ENCODE results near the gene SLC16A3.

DNA sequence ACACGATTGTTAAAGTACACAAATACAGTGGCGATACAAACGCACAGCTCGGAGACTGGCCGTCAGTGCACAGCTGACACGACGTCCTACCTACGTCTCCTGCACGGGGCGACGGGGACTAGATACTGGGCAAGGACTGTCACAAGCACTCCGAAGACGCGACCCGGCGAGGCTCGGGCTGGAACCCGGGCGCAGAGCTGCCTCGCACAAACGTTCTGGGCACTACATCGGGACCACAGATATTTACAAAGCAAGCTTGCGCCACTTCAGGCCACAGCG lies 13.8 kb downstream of the SLC16A3 start:
- TF ChIP-seq SRF (IDR thresholded peaks at IDR 0.05; ENCODE audit: low read depth, low read length) = no peak
- TF ChIP-seq, protein P1, sequence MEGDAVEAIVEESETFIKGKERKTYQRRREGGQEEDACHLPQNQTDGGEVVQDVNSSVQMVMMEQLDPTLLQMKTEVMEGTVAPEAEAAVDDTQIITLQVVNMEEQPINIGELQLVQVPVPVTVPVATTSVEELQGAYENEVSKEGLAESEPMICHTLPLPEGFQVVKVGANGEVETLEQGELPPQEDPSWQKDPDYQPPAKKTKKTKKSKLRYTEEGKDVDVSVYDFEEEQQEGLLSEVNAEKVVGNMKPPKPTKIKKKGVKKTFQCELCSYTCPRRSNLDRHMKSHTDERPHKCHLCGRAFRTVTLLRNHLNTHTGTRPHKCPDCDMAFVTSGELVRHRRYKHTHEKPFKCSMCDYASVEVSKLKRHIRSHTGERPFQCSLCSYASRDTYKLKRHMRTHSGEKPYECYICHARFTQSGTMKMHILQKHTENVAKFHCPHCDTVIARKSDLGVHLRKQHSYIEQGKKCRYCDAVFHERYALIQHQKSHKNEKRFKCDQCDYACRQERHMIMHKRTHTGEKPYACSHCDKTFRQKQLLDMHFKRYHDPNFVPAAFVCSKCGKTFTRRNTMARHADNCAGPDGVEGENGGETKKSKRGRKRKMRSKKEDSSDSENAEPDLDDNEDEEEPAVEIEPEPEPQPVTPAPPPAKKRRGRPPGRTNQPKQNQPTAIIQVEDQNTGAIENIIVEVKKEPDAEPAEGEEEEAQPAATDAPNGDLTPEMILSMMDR (IDR thresholded peaks at IDR 0.05; ENCODE audit: control extremely low read depth in 1 of 3, insufficient read depth in 1 of 3, low read depth in 1 of 3, low read length in 3 of 3) = no peak
- TF ChIP-seq POLR2A (IDR thresholded peaks at IDR 0.05; ENCODE audit: control extremely low read depth in 1 of 2, low read depth in 2 of 2, low read length in 2 of 2) = no peak
- TF ChIP-seq EZH2 (IDR thresholded peaks at IDR 0.05; ENCODE audit: low read depth, low read length, severe bottlenecking) = no peak
- no peak for TF ChIP-seq MAFK (IDR thresholded peaks at IDR 0.05; ENCODE audit: low read depth, low read length)
- TF ChIP-seq HDAC6 (IDR thresholded peaks at IDR 0.05; ENCODE audit: low read depth, low read length) = no peak
- TF ChIP-seq SAP30 (IDR thresholded peaks at IDR 0.05; ENCODE audit: insufficient read depth, insufficient replicate concordance, low read length) = no peak
- no peak for TF ChIP-seq GABPA (IDR thresholded peaks at IDR 0.05; ENCODE audit: borderline replicate concordance, insufficient read depth, low read length)
- no peak for TF ChIP-seq CREB1 (IDR thresholded peaks at IDR 0.05)

All from H1 (cell line).